H1 (cell line): ENCODE data around the gene LRRC23. TPM values are rescaled to one million over a fixed set of nuclear protein-coding genes. Genes with fewer than 3 reads are reported as not detected.

Experiments used
- CTCF ChIA-PET: fragments of 300-600 bp; sonication (Branson Sonifier 250); formaldehyde crosslinking; loops from one replicate; lab custom pipeline; 2021; ENCODE audit not compliant: partially characterized antibody; lab: Charles Lee
- POLR2A ChIA-PET: fragments of 300-600 bp; sonication (Branson Sonifier 250); formaldehyde crosslinking; loops from one replicate; lab custom pipeline; 2021; ENCODE audit warnings: inconsistent platforms; ENCODE audit not compliant: partially characterized antibody; lab: Charles Lee
- DNase-seq, 2 experiments: peaks; one replicate each; pipeline versions ENCODE4 v3.0.0 to v3.0.0-alpha.2; 2010 to 2022; ENCODE audit warnings: low spot score in 2 of 2, low read depth in 1 of 2, mixed read lengths in 1 of 2
- FAIRE-seq: peaks from 2 replicates; lab custom pipeline; 2011; peaks lifted over from hg19 to GRCh38; lab: Jason Lieb, UNC
- H2AFZ ChIP-seq: 2 replicates; pipeline ENCODE4 v1.8.1; 2012; ENCODE audit warnings: low read length, inconsistent platforms
- H2AK5ac ChIP-seq: 2 replicates; pipeline ENCODE4 v1.6.1; 2013; ENCODE audit warnings: low read depth, low read length
- H2BK120ac ChIP-seq: replicated peaks from 2 replicates; pipeline ENCODE3; 2013; ENCODE audit warnings: low read depth, low read length, inconsistent platforms
- H2BK12ac ChIP-seq: 2 replicates; pipeline ENCODE4 v1.6.1; 2013; ENCODE audit warnings: low read depth, low read length
- H2BK15ac ChIP-seq: 2 replicates; pipeline ENCODE4 v1.6.1; 2013; ENCODE audit warnings: low read length
- H2BK20ac ChIP-seq: 2 replicates; pipeline ENCODE4 v1.6.1; 2013; ENCODE audit warnings: low read length
- H2BK5ac ChIP-seq: 2 replicates; pipeline ENCODE4 v1.6.1; 2013; ENCODE audit warnings: low read depth, low read length
- H3K14ac ChIP-seq: 2 replicates; pipeline ENCODE4 v1.6.1; 2013; ENCODE audit warnings: inconsistent platforms; ENCODE audit not compliant: insufficient read length
- H3K18ac ChIP-seq: 2 replicates; pipeline ENCODE4 v1.6.1; 2013; ENCODE audit warnings: low read length; ENCODE audit errors: extremely low read depth
- H3K23ac ChIP-seq: 2 replicates; pipeline ENCODE4 v1.6.1; 2013; ENCODE audit warnings: inconsistent platforms; ENCODE audit not compliant: insufficient read length
- H3K23me2 ChIP-seq: 2 replicates; pipeline ENCODE4 v1.6.1; 2013; ENCODE audit warnings: low read depth, low read length
- H3K27ac ChIP-seq: 2 replicates; pipeline ENCODE4 v1.6.1; 2011; ENCODE audit warnings: low read depth, low read length, inconsistent platforms
- H3K27me3 ChIP-seq, 4 experiments: replicated peaks in 1 of 4; 1 replicate in 1 of 4; 2 replicates in 3 of 4; pipeline versions ENCODE4 v1.6.1 to v1.8.1; 2011 to 2013; ENCODE audit warnings: low read length in 3 of 4, mild to moderate bottlenecking in 3 of 4, inconsistent platforms in 2 of 4, mixed read lengths in 2 of 4, moderate library complexity in 1 of 4; ENCODE audit not compliant: control insufficient read depth in 3 of 4, insufficient read depth in 3 of 4; ENCODE audit errors: extremely low read depth in 1 of 4
- H3K36me3 ChIP-seq, 4 experiments: 2 replicates each; pipeline versions ENCODE4 v1.6.1 to v1.8.1; 2011 to 2013; ENCODE audit warnings: mild to moderate bottlenecking in 4 of 4, low read length in 3 of 4, moderate library complexity in 2 of 4, control low read depth in 1 of 4, inconsistent platforms in 1 of 4; ENCODE audit not compliant: insufficient read depth in 4 of 4, control insufficient read depth in 2 of 4
- H3K4ac ChIP-seq: replicated peaks from 2 replicates; pipeline ENCODE3; 2013; ENCODE audit warnings: low read length, low read depth, mixed read lengths, inconsistent platforms; ENCODE audit not compliant: insufficient read length
- H3K4me1 ChIP-seq, 4 experiments: replicated peaks in 1 of 4; 1 replicate in 1 of 4; 2 replicates in 3 of 4; pipeline versions ENCODE4 v1.6.1 to v1.8.1; 2011 to 2013; ENCODE audit warnings: low read length in 3 of 4, inconsistent platforms in 2 of 4, mixed read lengths in 1 of 4; ENCODE audit not compliant: insufficient read depth in 4 of 4, control insufficient read depth in 3 of 4
- H3K4me2 ChIP-seq, 2 experiments: 2 replicates each; pipeline versions ENCODE4 v1.6.1 to v1.8.1; 2011 to 2013; ENCODE audit warnings: low read depth in 2 of 2, low read length in 2 of 2, control low read depth in 1 of 2, inconsistent platforms in 1 of 2, mild to moderate bottlenecking in 1 of 2; ENCODE audit not compliant: insufficient read depth in 1 of 2
- H3K4me3 ChIP-seq, 4 experiments: fragments of 200-600, 300-600 bp in 1 of 4; sonication (generic), shearing (Covaris generic), sonication (Bioruptor Twin) in 1 of 4; 2 replicates each; pipeline versions ENCODE4 v1.5.1 to v1.8.1; 2011 to 2016; ENCODE audit warnings: low read length in 4 of 4, low read depth in 3 of 4, control low read depth in 2 of 4, inconsistent platforms in 2 of 4, mild to moderate bottlenecking in 2 of 4, mixed read lengths in 1 of 4, moderate library complexity in 1 of 4; ENCODE audit not compliant: insufficient read depth in 2 of 4; ENCODE audit errors: extremely low read depth in 1 of 4
- H3K56ac ChIP-seq: replicated peaks from 2 replicates; pipeline ENCODE3; 2013; ENCODE audit warnings: low read depth, mild to moderate bottlenecking, mixed read lengths, low read length, inconsistent platforms; ENCODE audit not compliant: insufficient read length
- H3K79me1 ChIP-seq: 2 replicates; pipeline ENCODE4 v1.6.1; 2013; ENCODE audit warnings: low read depth, low read length, control low read depth
- H3K79me2 ChIP-seq, 2 experiments: 2 replicates each; pipeline versions ENCODE4 v1.6.1 to v1.8.1; 2012 to 2013; ENCODE audit warnings: low read length in 2 of 2, mild to moderate bottlenecking in 2 of 2, inconsistent platforms in 1 of 2; ENCODE audit not compliant: insufficient read depth in 2 of 2, control insufficient read depth in 1 of 2
- H3K9ac ChIP-seq, 4 experiments: replicated peaks in 1 of 4; 1 replicate in 1 of 4; 2 replicates in 3 of 4; pipeline versions ENCODE4 v1.6.1 to v1.8.1; 2011 to 2013; ENCODE audit warnings: low read depth in 3 of 4, low read length in 3 of 4, control low read depth in 2 of 4, mild to moderate bottlenecking in 2 of 4, moderate library complexity in 2 of 4, inconsistent platforms in 1 of 4; ENCODE audit errors: extremely low read depth in 1 of 4
- H3K9me3 ChIP-seq, 2 experiments: 2 replicates each; pipeline versions ENCODE4 v1.6.1 to v1.8.1; 2012 to 2013; ENCODE audit warnings: mild to moderate bottlenecking in 2 of 2, moderate library complexity in 2 of 2, control low read depth in 1 of 2, inconsistent platforms in 1 of 2, low read depth in 1 of 2, low read length in 1 of 2, mixed read lengths in 1 of 2; ENCODE audit not compliant: insufficient read depth in 2 of 2
- H4K20me1 ChIP-seq, 2 experiments: replicated peaks in 1 of 2; 2 replicates each; pipeline versions ENCODE3 to v1.8.1; 2011 to 2013; ENCODE audit warnings: inconsistent platforms in 2 of 2, low read length in 2 of 2, mild to moderate bottlenecking in 1 of 2; ENCODE audit not compliant: insufficient read depth in 2 of 2, control insufficient read depth in 1 of 2
- H4K5ac ChIP-seq: 2 replicates; pipeline ENCODE4 v1.6.1; 2013; ENCODE audit warnings: low read length, low read depth, mixed read lengths, inconsistent platforms; ENCODE audit not compliant: insufficient read length
- H4K8ac ChIP-seq: 2 replicates; pipeline ENCODE4 v1.8.0; 2013; ENCODE audit warnings: mild to moderate bottlenecking, moderate library complexity, low read length, inconsistent platforms; ENCODE audit not compliant: insufficient read depth; ENCODE audit errors: extremely low read depth
- H4K91ac ChIP-seq: replicated peaks from 2 replicates; pipeline ENCODE3; 2013; ENCODE audit warnings: low read length, mixed read lengths, inconsistent platforms; ENCODE audit not compliant: insufficient read length
- CREB1 ChIP-seq: IDR thresholded peaks from 2 replicates; pipeline ENCODE4 v1.6.1; 2012; ENCODE audit warnings: inconsistent platforms
- FOSL1 ChIP-seq: IDR thresholded peaks from 2 replicates; pipeline ENCODE4 v1.6.1; 2011; ENCODE audit warnings: mild to moderate bottlenecking, low read depth, low read length, moderate library complexity; ENCODE audit not compliant: insufficient read depth
- JUN ChIP-seq: IDR thresholded peaks from 2 replicates; pipeline ENCODE4 v1.6.1; 2011; ENCODE audit warnings: low read depth, mild to moderate bottlenecking, improper control_type of control experiment, low read length
- JUND ChIP-seq: IDR thresholded peaks from 2 replicates; pipeline ENCODE4 v1.6.1; 2011; ENCODE audit warnings: mild to moderate bottlenecking, improper control_type of control experiment, low read length
- NANOG ChIP-seq: IDR thresholded peaks from 2 replicates; pipeline ENCODE4 v1.6.1; 2011; ENCODE audit warnings: low read length, low read depth, mild to moderate bottlenecking, inconsistent platforms; ENCODE audit not compliant: insufficient read depth, poor library complexity, severe bottlenecking
- PHF8 ChIP-seq: fragments of 200-600 bp; sonication (generic); conservative IDR thresholded peaks from 2 replicates; pipeline ENCODE4 v1.7.1; 2012; ENCODE audit warnings: low read depth, mild to moderate bottlenecking, inconsistent platforms, low read length, moderate library complexity
- SP4 ChIP-seq: IDR thresholded peaks from 2 replicates; pipeline ENCODE4 v1.6.1; 2012; ENCODE audit warnings: low read length, inconsistent platforms
- TAF1 ChIP-seq: IDR thresholded peaks from 2 replicates; pipeline ENCODE4 v1.6.1; 2011; ENCODE audit warnings: mild to moderate bottlenecking, low read depth, low read length
- YY1 ChIP-seq: IDR thresholded peaks from 2 replicates; pipeline ENCODE4 v1.6.1; 2011; ENCODE audit warnings: low read depth, mild to moderate bottlenecking, low read length
- WGBS, 2 experiments: shearing (Covaris generic) in 1 of 2; methylation state at CpG; one replicate each; pipeline versions ENCODE4 v1.1.6 to v1.1.7; 2013 to 2015; ENCODE audit warnings: low lambda C conversion rate in 2 of 2, mixed read lengths in 2 of 2, inconsistent platforms in 1 of 2, low coverage in 1 of 2, missing lambda C conversion rate in 1 of 2; ENCODE audit not compliant: insufficient replicate concordance in 2 of 2, insufficient coverage in 1 of 2, insufficient read length in 1 of 2; ENCODE audit errors: extremely low coverage in 1 of 2, missing lambda C conversion rate in 1 of 2; 5-methylcytosine and 5-hydroxymethylcytosine counted together
- polyA plus RNA-seq, 7 experiments: library from polyadenylated mRNA; depleted of rRNA in 3 of 7; stranded (reverse) in 5 of 7; unstranded in 2 of 7; fragments of >200 nt in 5 of 7; fragments of 200-250 nt in 2 of 7; gene quantifications; 1 replicate in 5 of 7; 2 replicates in 1 of 7; 4 replicates in 1 of 7; pipeline versions ENCODE4 v1.2.1 to v1.2.3, GENCODE V29; 2011 to 2013; ENCODE audit warnings: missing spikeins in 2 of 7, mixed read lengths in 2 of 7
- total RNA-seq: library from RNA; stranded (reverse); fragmentation: NEBNext Ultra II Directional; extraction: Animal tissue kit (Norgen Biotek cat#: 25700); gene quantifications from 2 replicates; pipeline ENCODE4 v1.2.1, GENCODE V29; 2021

LRRC23 gene
- total and polyA plus RNA-seq, 2 of the 8 experiments (the other 6 are each of a cell fraction or from before 2014, with no cell fraction given): 2.5 to 3.6 TPM

DNA sequence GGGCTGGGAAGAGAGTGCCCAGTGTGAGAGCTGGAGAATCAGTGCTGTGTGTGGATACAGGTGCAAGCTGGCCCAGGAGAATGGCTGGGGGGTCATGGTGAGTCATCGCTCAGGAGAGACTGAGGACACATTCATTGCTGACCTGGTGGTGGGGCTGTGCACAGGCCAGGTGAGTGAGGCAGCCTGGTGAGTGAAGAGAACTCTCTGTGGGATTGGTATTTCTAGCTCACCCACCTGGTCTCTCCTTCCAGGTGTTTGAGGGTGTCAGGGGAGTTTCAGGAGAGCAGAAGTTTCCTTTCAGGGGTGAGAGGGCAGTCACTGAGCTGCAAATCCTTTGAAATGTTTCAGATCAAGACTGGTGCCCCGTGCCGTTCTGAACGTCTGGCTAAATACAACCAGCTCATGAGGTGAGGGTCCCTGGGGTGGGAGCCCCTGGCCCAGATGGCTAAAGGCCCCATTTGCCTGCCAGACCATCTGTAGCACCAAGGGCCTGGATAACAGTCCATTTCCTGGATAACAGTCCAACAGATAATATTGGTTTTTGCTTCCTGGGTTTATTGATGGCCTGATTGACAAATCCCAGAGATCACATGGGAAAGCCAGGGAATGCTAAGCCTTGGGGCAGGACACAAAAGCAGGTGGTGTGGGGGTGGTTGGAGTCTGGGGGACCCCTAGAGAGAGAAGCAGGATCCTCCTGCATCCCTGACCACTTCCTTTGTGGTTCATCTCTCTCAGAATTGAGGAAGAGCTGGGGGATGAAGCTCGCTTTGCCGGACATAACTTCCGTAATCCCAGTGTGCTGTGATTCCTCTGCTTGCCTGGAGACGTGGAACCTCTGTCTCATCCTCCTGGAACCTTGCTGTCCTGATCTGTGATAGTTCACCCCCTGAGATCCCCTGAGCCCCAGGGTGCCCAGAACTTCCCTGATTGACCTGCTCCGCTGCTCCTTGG is 17.6 kb downstream of the LRRC23 start:
- Histone ChIP-seq H3K23me2 (peaks cover 17% of the 10 kb centered on the region), H2BK20ac (no peak overlapping the region), H3K4ac (no peak overlapping the region), H3K14ac (no peak overlapping the region), H3K9me3 (no peaks in the 10 kb centered on the region), H2AFZ (no peak overlapping the region), H3K4me3 (no peak overlapping the region), H3K27ac (no peak overlapping the region), H3K4me2 (no peak overlapping the region), H3K9ac (no peak overlapping the region), H3K23ac (no peak overlapping the region), H4K91ac (no peak overlapping the region), H4K5ac (no peak overlapping the region), H2BK12ac (no peak overlapping the region), H2BK5ac (no peak overlapping the region), H3K79me1 (no peaks in the 10 kb centered on the region; the same call in 1 of the 2 replicates), H2BK120ac (no peak overlapping the region), H3K4me1 (peaks cover 12 to 24% (median 16%) of the 10 kb centered on the region in 4 experiments), H3K79me2 (no peaks in the 10 kb centered on the region), H3K27me3 (no peaks in the 10 kb centered on the region), H2BK15ac (no peak overlapping the region), H4K20me1 (peaks cover 0 to 6% of the 10 kb centered on the region in 2 experiments), H3K36me3 (peaks cover 19 to 59% (median 37%) of the 10 kb centered on the region in 4 experiments), H2AK5ac (no peak overlapping the region), H3K56ac (no peak overlapping the region), H4K8ac (no peak overlapping the region), H3K18ac (no peak overlapping the region)
- FAIRE-seq: no peak
- ChIA-PET CTCF (interaction anchor here (1.0 to 10.0 kb wide), 8 partner anchors 10 to 186 kb away, joined by 3 to 253 read pairs (median 6); partner anchors contain the start of genes C12orf57, LRRC23, RNU7-1 and SPSB2), POLR2A (interaction anchor here (1.0 to 39.6 kb wide), 5 partner anchors 8 to 53 kb away, joined by 3 to 1027 read pairs (median 227); partner anchors contain the start of genes C12orf57, ENO2, LRRC23 and PTPN6)
- 98% methylated on average over 9 of the region's 9 CpGs; no CpG with 5 or more reads in 1 of the 2 experiments for WGBS, 2 experiments
- no peak for DNase-seq
- TF ChIP-seq FOSL1: no peak
- TF ChIP-seq SP4: no peak
- no peak for TF ChIP-seq NANOG
- no peak for TF ChIP-seq TAF1
- no peak for TF ChIP-seq JUN
- TF ChIP-seq PHF8: no peak
- no peak for TF ChIP-seq JUND
- TF ChIP-seq YY1: no peak
- TF ChIP-seq CREB1: no peak
